ENCODE results near the gene MAVS.
"Not testable (repeated sequence)": the region's sequence is repeated elsewhere in the genome, so short reads cannot be mapped to it uniquely, and the experiment has no call there.

The MAVS gene

DNA sequence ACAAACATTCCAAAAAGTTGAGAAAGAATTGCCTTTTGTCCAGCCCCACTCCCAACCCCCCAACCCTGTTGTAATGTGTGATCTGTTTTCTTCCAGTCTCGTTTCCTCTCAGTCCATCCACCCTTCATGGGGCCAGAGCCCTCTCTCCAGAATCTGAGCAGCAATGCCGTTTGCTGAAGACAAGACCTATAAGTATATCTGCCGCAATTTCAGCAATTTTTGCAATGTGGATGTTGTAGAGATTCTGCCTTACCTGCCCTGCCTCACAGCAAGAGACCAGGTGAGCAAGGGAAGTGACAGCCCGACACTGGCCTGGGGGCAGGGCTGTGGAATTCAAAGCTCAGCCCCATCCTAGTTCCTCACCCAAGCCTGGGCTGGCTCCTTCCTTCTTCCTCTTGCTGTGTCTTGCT lies 7.8 kb downstream of the MAVS start:
- DNase-seq (ENCODE audit: low read depth): no peak

DNA sequence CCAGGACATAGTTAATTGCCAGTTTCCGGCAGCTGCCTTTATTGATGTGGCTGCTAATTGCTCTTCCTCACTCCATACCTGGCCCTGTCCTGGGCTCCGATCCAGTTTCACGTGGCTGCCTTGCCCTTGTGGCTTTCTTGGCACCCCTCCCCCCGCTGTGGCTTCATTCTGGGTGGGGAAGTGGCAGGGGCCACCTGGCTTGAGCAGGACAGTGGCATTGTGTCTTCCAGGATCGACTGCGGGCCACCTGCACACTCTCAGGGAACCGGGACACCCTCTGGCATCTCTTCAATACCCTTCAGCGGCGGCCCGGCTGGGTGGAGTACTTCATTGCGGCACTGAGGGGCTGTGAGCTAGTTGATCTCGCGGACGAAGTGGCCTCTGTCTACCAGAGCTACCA lies 10.8 kb downstream of the MAVS start:
- DNase-seq (ENCODE audit: low read depth): no peak

DNA sequence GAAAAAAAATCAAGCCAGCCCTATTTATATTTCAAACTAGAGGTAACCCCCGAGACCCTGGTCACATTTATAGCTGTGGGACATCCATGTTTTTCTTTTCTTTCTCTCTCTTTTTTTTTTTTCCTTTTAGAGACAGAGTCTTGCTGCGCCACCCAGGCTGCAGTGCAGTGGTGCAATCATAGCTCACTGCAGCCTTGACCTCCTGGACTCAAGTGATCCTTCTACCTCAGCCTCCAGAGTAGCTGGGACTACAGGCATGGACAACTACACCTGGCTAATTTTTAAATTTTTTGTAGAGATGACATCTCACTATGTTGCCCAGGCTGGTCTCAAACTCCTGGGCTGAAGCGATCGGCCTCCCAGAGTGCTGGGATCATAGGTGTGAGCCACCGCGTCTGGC lies 12.1 kb downstream of the MAVS start:
- no peak for DNase-seq (ENCODE audit: low read depth)

DNA sequence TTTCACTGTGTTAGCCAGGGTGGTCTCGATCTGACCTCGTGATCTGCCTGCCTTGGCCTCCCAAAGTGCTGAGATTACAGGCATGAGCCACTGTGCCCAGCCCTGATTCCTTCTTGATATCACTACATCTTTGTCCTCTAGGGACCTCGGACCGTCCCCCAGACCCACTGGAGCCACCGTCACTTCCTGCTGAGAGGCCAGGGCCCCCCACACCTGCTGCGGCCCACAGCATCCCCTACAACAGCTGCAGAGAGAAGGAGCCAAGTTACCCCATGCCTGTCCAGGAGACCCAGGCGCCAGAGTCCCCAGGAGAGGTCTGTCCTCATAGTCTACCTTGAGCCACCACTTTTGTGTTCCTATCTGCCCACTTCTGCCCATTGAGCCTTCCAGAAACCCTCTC lies 14.6 kb downstream of the MAVS start:
- no peak for DNase-seq (ENCODE audit: low read depth)

DNA sequence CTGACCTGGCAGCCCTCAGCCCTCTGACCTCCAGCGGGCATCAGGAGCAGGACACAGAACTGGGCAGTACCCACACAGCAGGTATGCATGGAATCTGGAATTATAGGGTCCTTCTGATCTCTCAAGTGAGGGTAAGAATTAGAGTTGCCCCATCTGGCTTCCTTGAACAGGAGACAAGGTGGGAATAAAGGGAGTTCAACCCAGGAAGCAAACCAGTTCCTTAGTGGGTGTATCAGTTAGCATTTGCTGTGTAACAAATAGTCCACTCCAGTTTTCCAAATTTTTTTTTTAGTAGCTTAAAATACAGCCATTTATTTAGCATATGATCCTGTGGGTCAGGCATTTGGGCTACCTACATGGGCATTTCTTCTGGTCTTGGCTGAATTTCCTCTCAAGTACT lies 15.7 kb downstream of the MAVS start:
- no peak for DNase-seq (ENCODE audit: low read depth)

DNA sequence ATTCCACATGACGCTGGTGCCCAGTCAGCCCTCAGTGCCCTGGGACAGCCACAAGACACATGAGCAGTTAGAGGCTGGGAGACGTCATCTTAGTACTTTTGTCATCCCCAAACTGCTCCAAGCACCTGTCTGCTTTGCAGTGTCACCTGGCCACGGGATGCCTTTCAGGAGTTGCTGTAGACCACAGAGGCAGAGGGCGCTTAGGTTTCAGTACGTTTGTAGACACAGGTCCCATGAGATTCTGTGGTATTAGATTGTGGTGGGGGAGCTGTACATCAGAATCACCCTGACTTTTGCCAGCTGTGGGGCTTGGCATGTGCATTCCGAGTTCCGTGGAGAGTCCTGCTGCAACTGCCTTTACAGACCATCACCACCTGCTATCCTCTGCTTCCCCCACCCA lies 16.7 kb downstream of the MAVS start:
- DNase-seq (ENCODE audit: low read depth): no peak

DNA sequence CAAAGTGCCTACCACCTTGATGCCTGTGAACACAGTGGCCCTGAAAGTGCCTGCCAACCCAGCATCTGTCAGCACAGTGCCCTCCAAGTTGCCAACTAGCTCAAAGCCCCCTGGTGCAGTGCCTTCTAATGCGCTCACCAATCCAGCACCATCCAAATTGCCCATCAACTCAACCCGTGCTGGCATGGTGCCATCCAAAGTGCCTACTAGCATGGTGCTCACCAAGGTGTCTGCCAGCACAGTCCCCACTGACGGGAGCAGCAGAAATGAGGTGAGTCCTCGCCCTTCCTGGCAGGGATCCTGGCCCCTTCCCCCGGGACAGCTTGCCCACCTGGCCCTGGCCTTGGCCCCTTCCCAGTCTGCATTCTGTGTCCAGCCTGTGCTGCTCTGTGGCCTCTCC lies 17.9 kb downstream of the MAVS start:
- no peak for DNase-seq (ENCODE audit: low read depth)

DNA sequence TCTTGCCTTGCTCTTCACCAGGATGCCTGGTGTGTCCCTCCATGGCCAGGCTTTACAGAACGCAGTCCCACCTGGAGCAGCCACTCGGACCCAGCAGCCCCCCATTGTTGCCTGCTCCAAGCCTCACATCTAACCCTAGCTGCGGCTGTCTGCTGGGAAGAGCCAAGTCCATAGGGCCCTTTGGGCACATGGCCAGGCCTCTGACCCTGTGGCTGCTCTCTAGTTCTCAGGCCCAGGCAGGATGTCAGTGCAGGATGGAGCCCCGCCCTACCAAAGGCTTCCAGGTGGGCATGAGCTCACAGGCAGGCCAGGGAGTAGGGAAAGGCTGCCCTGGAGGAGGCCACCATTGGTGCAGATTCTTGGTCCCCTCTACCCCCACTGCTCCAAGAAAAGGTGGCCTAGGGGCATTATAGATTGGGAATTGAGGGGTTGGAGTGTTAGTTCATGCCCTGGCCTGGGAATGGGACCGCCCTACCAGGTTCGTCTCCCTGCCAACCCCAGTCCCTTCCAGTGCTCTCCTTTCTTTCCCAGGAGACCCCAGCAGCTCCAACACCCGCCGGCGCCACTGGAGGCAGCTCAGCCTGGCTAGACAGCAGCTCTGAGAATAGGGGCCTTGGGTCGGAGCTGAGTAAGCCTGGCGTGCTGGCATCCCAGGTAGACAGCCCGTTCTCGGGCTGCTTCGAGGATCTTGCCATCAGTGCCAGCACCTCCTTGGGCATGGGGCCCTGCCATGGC lies 18.7 kb downstream of the MAVS start:
- no peak for DNase-seq (ENCODE audit: low read depth)

DNA sequence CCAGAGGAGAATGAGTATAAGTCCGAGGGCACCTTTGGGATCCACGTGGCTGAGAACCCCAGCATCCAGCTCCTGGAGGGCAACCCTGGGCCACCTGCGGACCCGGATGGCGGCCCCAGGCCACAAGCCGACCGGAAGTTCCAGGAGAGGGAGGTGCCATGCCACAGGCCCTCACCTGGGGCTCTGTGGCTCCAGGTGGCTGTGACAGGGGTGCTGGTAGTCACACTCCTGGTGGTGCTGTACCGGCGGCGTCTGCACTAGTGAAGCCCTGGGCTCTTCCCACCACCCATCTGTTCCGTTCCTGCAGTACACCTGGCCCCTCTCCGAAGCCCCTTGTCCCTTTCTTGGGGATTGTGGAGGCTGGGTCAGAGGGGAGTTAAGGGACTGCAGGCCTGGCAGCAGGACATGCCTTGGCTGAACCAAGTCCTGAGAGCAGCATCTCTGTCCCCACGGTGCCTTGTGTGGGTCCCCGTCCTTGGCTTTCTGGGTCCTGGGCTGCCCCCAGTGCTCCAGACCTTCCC lies 19.3 kb downstream of the MAVS start:
- no peak for DNase-seq (ENCODE audit: low read depth)

DNA sequence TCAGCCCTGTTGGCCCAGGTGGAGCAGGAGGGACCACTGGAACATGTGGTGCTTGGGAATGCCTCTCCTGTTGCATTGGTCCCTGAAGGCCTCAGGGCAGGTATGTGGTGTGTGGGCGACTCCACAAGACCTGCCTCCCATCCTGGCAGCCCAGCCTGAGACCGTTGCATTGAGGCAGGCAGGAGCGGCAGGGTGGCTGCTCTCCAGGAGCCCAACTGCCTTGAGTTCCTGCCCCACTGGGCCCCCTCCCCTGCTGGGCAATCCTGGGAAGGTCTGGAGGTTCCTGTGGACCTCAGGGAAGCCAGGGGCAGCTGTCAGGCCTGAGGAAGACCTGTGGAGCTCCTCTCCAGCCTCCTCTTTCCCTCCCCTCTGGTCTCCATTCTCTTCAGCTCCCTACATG lies 19.8 kb downstream of the MAVS start:
- no peak for DNase-seq (ENCODE audit: low read depth)

DNA sequence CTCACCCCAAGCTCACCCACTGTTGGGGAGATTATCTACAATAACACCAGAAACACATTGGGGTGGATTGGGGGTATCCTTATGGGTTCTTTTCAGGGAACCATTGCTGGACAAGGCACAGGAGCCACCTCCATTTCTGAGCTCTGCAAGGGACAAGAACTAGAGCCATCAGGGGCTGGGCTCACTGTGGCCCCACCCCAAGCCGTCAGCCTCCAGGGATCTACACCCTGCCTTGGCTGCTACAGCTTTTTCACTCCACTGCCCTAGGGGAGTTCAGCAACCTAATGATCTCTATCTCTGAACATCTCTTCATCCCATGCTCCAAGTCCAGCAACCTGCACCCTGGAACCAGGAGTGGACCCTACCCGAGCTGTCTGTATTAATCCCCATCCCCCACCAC lies 21.2 kb downstream of the MAVS start:
- no peak for DNase-seq (ENCODE audit: low read depth)

DNA sequence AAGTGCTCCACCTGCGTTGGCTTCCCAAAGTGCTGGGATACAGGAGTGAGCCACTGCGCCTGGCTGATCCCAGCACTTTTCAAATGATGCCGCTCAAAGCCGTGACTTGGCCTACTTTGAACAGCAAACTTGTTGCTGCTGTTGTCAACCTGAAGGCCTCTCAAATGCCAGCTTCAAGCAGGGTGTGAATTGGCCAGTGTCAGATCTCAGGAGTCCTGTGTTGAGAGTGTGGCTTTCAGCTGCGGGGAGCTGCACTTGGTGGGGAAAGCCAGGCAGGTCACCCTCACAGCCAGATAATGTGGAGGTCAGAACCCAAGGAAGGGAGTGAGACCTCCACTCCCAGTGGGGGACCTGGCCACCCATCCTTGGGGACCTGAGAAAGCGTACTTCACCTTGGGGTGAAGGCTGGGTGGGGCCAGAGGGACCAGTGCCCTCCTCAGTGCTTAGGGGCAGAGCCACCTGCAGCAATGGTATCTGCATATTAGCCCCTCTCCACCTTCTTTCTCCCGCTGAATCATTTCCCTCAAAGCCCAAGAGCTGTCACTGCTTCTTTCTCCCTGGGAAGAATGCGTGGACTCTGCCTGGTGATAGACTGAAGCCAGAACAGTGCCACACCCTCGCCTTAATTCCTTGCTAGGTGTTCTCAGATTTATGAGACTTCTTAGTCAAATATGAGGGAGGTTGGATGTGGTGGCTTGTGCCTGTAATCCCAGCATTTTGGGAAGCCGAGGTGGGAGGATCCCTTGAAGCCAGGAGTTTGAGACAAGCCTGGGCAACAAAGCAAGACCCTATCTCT lies 23.4 kb downstream of the MAVS start:
- DNase-seq (ENCODE audit: low read depth): no peak

DNA sequence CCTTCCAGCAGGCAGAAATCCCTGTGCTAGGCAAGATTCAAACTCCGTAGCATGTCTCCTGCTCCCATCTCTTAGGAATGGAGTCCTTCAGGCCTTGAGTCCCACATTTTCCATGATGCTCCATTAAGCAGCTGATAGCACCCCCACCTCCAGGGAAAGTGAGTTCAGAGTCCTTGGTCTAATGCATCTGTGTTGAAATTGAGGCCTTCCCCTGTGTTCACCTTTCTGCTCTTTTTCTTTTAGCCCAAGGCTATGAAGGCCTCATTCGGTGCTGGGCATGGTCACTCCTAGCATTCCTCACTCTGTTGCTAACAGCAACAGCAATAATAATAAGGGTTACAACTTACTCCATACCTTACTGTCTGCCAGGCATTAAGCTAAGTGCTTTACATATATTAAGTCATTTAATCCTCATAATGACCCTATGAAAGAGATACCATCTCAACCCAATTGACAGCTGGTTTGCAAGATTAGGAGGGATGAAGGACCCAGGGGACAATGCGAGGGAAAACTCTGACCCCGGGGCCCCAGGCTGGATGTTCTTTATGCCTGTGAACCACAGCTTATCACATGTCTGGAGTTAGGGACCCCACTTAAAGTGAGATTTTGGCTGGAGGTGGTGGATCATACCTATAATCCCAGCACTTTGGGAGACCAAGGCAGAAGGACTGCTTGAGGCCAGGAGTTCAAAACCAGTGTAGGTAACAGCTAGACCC lies 25.1 kb downstream of the MAVS start:
- no peak for DNase-seq (ENCODE audit: low read depth)

DNA sequence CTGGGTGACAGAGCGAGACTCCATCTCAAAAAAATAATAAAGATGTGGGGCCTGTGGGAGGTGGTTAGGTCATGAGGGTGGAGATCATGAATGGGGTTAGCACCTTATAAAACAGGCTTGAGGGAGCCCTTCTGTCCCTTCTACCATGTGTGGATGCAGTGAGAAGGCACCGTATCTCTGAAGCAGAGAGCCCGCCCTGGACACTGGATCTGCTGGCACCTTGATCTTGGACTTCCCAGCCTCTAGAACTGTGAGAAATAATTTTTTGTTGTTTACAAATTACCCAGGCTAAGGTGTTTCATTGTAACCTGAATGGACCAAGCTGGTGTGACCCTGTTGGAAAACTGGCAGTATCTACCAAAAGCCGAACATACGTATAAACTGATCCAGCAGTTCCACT lies 26.9 kb downstream of the MAVS start:
- no peak for DNase-seq (ENCODE audit: low read depth)

DNA sequence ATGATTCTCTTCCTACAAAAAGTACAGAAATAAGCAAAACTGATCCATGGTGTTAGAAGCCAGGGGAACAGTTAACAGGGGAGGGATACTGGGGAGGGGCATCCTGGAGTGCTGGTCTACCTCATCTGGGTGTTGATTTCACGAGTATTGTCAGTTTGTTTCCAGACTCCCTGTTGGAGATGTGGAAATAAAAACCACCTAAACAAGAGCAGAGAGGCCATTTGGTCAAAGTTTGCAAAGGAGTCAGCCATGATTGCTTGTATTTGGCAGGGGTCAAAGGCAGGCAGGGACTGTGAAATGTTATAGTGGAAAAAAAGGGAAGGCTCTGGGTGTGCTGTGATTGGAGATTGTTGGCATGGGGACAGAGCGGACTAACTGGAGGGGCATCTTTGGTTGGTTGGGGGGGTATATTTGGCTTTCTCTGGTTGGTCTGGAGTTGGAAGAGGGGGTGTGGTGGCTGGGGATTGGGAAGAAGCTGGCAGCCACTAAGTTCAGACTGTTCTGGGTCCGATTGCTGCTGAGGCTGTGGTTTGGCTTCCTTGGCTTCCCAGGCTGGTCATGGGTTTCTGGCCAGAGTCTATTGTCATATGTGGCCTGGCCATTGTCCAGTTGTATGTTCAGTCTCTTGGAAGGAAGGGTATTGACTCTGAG lies 27.7 kb downstream of the MAVS start:
- DNase-seq (ENCODE audit: low read depth): no peak

DNA sequence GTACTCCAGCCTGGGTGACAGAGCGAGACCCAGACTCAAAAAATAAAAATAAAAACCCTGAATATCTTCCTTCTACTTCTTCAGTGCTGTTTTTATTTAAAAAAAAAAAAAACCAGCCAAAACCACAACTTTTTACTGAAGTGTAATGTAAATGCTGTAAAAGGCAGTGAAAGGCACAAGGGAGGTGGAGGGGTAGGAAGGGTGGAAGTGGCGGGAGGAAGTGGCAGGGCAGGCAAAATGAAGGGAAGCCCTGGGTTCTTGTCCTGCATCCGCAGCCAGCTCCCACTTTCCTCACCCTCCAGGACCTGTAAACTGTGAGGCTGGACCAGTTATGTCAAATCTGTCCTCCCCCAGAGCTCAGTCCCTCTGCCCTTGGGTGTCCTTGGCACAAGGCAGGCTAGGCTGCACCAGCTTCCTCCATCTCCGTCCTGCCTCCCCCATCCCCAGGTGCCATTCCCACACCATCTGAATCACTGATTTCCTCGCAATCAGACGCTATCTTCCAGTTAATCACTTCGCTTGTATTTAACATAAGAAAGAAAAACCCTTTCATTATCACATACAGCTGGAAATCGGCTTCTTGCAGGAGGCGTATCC lies 28.8 kb downstream of the MAVS start:
- DNase-seq (ENCODE audit: low read depth): no peak

DNA sequence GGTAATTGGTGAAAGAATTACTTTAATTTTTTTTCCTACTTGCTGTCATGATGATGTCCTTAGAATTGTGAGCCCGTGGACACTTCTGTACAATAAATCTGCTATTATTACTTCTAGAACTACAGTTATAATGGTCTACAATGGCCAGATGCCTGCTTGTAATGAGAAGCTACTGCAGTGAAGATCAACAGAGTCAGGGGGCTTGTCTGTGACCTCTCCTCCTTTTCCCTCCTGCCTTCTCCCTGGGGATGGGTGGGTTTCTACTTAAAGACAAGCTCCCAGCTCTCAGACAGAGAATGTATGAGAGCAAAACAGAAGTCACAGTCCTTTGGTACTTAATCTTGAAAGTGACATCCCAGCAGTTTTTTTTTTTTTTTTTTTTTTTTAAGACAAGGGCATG lies 29.4 kb downstream of the MAVS start:
- DNase-seq (ENCODE audit: low read depth): no peak

DNA sequence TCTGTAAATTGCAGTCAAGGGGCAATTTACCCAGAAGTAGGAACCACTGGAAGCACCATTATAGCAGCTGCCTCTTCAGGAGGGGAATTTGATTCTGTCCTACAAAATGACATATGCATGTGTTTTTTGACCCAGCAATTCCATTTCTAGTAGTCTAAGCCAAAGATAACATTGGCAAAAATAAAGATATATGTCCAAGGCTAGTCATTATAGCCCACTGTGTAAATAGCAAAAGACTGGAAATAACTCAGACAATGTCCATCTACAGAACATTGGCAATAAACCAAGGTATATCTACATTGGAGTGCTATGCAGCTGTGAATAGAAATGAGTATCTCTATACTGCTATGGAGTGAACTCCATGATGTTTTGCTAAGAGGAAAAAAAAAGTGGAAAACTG lies 30.0 kb downstream of the MAVS start:
- no peak for DNase-seq (ENCODE audit: low read depth)

DNA sequence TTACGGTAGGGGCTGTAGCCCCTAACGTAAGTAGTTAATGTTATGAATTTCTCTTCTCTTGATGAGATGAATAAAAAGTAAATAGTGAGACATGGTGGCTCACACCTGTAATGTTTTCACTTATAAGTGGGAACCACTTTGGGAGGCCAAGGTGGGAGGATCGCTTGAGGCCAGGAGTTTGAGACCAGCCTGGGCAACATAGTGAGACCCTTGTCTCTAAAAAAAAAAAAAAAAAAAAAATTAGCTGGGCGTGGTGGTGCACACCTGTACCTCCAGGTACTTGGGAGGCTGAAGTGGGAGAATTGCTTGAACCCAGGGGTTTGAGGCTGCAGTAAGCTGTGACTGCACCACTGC lies 32.3 kb downstream of the MAVS start:
- not testable (repeated sequence) for DNase-seq (ENCODE audit: low read depth)

DNA sequence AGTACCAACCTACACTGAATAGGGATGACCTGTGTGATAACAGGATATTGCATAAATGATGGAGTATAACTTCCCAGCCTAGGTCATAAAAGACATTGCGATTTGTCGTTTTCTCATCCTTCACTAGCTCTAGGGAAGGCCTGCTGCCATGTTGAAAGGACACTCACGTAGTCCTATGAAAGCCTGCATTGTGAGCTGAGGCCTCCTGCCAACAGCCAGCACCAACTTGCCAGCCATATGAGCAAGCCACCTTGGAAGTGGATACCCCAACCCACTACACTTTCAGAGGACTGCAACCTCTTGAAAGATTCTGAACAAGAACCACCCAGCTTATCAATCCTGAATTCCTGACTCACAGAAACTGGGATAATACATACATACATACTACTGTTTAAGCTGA lies 39.1 kb downstream of the MAVS start:
- no peak for DNase-seq (ENCODE audit: low read depth)

DNA sequence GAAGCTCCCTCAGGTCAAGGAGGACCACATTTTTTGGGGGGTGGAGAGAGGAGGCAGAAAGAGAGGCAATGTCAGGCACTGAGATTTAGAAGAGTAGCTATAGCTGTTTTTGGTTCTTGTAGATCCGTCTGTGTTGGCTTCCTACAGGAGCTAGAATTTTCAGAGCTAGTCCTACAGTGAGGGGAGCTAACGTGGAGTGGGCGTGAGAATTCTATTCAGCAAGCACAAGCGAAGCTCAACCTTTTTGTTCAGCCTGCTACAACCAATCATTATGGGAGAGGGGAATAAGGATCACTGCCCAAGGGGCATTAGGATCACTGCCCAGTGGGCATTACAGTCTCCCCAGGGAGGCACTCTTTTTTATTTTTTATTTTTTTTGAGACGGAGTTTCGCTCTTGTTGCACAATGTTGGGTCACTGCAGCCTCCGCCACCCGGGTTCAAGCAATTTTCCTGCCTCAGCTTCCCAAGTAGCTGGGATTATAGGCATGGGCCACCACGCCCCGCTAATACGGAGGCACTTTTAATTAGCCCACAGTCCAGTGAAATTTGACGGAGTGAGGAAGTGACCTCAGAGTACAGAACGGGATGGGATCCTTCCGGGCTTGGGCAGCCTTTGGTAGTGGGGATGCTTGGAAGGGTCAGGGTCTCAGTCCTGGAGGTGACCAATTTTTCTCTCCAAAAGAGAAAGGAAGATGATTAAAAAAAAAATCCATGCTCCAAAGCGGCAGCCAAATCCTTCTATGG lies 41.4 kb downstream of the MAVS start:
- DNase-seq (ENCODE audit: low read depth): no peak

Measured in stimulated activated CD8-positive, alpha-beta memory T cell treated with anti-CD3 and anti-CD28 coated beads, Interleukin-15, amount 100 ng/mL, for 24 hours (primary cell).